Neural crest cell (in vitro differentiated cells): ENCODE measurements around the gene PRLHR. TPM values are rescaled to one million over a fixed set of nuclear protein-coding genes. Genes with fewer than 3 reads are reported as not detected.

ENCODE experiments used
- DNase-seq: peaks from one replicate; pipeline ENCODE4 v3.0.0; 2021; ENCODE audit warnings: low read depth, mixed read lengths, low spot score
- H3K27ac Mint-ChIP-seq: one replicate; pipeline ENCODE4 v1.8.0; 2021; ENCODE audit warnings: mild to moderate bottlenecking, mixed read lengths; ENCODE audit not compliant: unreplicated experiment
- H3K27me3 Mint-ChIP-seq: 2 replicates; pipeline ENCODE4 v1.8.0; 2021; ENCODE audit warnings: low read depth, mild to moderate bottlenecking, mixed read lengths
- H3K36me3 Mint-ChIP-seq: 2 replicates; pipeline ENCODE4 v1.8.0; 2021; ENCODE audit warnings: low read depth, mild to moderate bottlenecking, mixed read lengths
- H3K4me1 Mint-ChIP-seq: 2 replicates; pipeline ENCODE4 v1.8.0; 2021; ENCODE audit warnings: mixed read lengths
- H3K4me3 Mint-ChIP-seq: one replicate; pipeline ENCODE4 v1.8.0; 2021; ENCODE audit warnings: mild to moderate bottlenecking, mixed read lengths
- H3K9me3 Mint-ChIP-seq: 2 replicates; pipeline ENCODE4 v1.8.0; 2021; ENCODE audit warnings: mixed read lengths
- long read RNA-seq: library from polyadenylated mRNA; unstranded; transcript quantifications from one replicate; pipeline ENCODE4 v2.0.0, GENCODE V29; 2020
- total RNA-seq: library from RNA; stranded (reverse); gene quantifications from 2 replicates; pipeline ENCODE4 v1.2.1, GENCODE V29; 2021
- TF ChIP-seq, protein P1 (sequence below): fragments of 200-600 bp; sonication (generic); conservative IDR thresholded peaks from 2 replicates; pipeline ENCODE4 v1.5.0; 2021; ENCODE audit warnings: antibody characterized with exemption, mild to moderate bottlenecking

Gene PRLHR
- not detected in 2 replicates for total RNA-seq
- long read RNA-seq, result 0 reads

DNA sequence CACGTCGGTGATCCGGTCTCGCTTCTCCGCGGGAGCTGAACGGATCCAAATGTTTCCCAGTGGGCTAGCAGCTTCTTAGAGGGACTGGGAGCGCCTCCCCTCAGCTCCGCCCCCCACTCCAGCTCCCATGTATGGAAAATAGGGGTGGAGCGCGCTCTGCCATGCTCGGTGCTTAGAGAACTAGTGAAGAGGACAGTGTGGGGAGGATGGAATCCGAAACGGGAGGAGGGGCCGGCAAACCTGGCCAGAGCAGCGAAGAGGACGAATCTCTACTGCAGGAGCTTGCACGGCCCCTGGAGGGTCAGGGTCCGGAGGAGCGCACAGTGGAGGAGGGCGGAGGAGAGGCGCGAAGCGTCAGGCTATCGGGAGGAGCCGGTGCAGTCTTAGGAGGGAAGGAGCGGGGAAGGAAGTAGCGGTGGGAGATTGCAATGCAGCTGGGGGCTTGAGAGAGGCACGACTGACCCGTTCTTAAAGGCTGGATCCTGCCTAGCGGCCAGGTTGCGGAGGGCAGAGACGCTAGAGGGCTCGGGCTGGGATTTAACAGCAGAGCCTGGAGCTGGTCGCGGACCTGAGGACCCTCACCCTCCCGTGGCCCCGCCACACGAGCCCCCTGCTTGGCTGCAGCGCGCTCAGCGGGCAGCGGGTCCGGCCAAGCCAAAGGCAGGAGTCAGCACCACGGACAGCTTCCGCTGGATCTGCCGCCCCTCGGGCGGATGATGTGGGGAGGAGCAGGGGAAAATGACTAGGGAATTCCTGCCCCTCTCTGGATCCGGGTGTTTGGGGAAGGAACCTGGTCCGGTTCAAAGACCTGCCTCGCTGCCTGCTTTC is at the start of gene PRLHR:
TSS of gene PRLHR (minus strand) at position 51 of the 828 bp plus-strand sequence. CDS start 404 bp downstream, outside the sequence.
- H3K27ac Mint-ChIP-seq, result no peak within 1 kb of the TSS
- H3K36me3 Mint-ChIP-seq, result no peaks in the 10 kb centered on the region
- TF ChIP-seq, protein P1, sequence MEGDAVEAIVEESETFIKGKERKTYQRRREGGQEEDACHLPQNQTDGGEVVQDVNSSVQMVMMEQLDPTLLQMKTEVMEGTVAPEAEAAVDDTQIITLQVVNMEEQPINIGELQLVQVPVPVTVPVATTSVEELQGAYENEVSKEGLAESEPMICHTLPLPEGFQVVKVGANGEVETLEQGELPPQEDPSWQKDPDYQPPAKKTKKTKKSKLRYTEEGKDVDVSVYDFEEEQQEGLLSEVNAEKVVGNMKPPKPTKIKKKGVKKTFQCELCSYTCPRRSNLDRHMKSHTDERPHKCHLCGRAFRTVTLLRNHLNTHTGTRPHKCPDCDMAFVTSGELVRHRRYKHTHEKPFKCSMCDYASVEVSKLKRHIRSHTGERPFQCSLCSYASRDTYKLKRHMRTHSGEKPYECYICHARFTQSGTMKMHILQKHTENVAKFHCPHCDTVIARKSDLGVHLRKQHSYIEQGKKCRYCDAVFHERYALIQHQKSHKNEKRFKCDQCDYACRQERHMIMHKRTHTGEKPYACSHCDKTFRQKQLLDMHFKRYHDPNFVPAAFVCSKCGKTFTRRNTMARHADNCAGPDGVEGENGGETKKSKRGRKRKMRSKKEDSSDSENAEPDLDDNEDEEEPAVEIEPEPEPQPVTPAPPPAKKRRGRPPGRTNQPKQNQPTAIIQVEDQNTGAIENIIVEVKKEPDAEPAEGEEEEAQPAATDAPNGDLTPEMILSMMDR, result no peak
- peaks cover 20% of the 10 kb centered on the region for H3K4me1 Mint-ChIP-seq
- H3K27me3 Mint-ChIP-seq, result peaks cover 98% of the 10 kb centered on the region
- DNase-seq, result peak; percentile 74
- peak within 1 kb of the TSS; percentile 67 for H3K4me3 Mint-ChIP-seq
- H3K9me3 Mint-ChIP-seq, result no peaks in the 10 kb centered on the region

DNA sequence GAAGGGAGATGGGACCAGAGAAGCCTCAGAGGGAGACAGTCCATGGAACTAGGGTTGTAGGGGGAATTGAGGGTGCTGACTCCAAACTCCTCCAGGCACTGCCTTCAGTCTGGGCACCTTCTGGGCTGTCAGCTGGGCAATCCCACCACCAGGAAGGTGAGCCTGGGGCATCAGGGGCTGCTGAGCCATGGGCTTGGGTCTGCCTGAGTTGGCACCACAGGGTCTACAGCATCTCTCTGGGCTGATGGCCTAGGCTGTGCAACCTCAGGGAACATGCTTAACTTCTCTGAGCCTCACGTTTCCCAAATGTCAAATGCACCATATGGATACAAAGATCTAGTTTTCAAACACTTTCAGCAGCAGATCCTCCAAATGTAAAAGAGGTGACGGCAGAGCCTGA is 46.8 kb upstream of the PRLHR start:
- Mint-ChIP-seq H3K27me3 (peaks cover 72% of the 10 kb centered on the region), H3K9me3 (no peaks in the 10 kb centered on the region)
- TF ChIP-seq, protein P1, result no peak

DNA sequence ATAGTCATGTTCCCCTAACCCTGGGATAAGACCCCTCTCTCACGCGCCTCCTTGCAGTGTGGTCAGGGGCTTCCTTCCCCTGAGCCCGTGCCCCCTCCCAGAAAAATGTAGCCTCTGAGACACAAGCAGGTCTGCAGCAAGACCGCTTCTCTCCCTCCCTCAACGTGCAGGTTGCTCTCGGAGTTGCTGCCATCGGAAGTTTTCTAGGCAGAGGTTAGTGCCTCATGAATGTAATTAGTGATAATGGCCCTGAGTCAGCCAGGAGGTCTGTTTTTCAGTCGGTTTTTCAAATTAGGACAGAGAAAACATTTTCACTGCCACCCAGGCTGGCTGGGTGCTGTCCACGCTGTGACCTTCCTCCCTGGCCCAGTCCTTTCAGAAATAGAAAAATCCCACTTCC is 43.2 kb upstream of the PRLHR start:
- no peak for DNase-seq
- H3K27ac Mint-ChIP-seq, result peak overlapping the region; percentile 24
- no peaks in the 10 kb centered on the region for H3K9me3 Mint-ChIP-seq
- H3K36me3 Mint-ChIP-seq, result no peaks in the 10 kb centered on the region
- TF ChIP-seq, protein P1, result no peak
- H3K27me3 Mint-ChIP-seq, result peaks cover 52% of the 10 kb centered on the region
- H3K4me3 Mint-ChIP-seq, result no peak overlapping the region
- no peaks in the 10 kb centered on the region for H3K4me1 Mint-ChIP-seq

More for the DNA sequence above, 46.8 kb upstream of the PRLHR start:
- H3K4me1 Mint-ChIP-seq, result no peaks in the 10 kb centered on the region
- H3K36me3 Mint-ChIP-seq, result no peaks in the 10 kb centered on the region
- no peak overlapping the region for H3K4me3 Mint-ChIP-seq
- DNase-seq, result no peak
- no peak overlapping the region for H3K27ac Mint-ChIP-seq

DNA sequence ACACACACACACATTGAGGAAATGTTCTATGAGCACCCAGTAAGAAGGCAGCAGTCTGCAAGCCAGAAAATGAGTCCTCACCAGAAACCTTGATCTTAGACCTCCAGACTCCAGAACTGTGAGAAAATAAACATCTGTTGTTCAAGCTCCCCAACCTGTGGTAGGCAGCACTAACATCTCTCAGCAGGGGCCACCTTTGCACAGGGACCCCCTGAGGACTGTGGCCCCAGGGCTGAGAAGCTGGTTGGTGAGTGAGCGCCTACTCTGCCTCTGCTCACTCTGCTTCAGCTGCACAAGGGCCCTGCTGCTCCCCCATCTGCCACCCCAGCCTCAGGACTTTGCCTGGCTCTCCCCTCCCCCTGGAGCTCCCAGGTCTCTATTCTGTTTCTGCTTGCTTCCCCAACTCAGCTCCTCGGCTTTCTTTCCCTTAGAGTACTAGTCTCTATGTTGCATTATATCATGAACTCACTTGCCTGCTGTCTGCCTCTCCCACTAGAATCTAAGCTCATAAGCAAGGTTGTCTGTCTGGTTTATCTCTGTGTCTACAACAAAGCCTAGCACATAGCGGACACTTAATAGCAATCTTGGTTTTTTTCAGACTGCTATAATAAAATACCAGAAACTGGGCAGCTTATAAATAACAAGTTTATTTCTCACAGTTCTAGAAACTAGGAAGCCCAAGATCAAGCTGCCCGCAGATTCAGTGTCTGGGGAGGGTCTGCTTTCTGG is 40.4 kb upstream of the PRLHR start:
- H3K9me3 Mint-ChIP-seq, result no peaks in the 10 kb centered on the region
- H3K27me3 Mint-ChIP-seq, result peaks cover 63% of the 10 kb centered on the region
- no peak overlapping the region for H3K27ac Mint-ChIP-seq
- no peak for DNase-seq
- no peak overlapping the region for H3K4me3 Mint-ChIP-seq
- TF ChIP-seq, protein P1, result no peak
- H3K36me3 Mint-ChIP-seq, result no peaks in the 10 kb centered on the region
- no peaks in the 10 kb centered on the region for H3K4me1 Mint-ChIP-seq

DNA sequence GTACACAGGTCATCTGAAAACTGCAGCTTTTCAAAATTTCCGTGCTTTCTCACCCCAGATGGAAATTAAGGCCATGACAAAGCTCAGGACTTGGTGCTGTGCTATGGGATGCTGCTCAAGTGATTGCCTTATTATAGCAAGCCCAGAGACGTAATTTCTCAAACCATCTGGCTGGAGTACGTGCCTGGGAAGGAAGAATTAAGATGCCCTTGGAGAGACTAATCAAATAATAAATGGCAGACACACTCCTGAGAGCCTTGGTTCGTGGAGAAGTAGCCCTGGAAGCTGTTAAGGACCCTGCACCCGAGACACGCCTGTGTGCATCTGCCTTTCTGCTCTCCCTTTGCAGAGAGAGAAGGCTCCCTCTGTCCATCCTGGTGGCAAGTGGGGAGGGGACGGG is 38.3 kb upstream of the PRLHR start:
- Mint-ChIP-seq H3K4me3 (no peak overlapping the region), H3K9me3 (no peaks in the 10 kb centered on the region), H3K36me3 (no peaks in the 10 kb centered on the region), H3K27ac (peak overlapping the region; percentile 8), H3K27me3 (peaks cover 69% of the 10 kb centered on the region), H3K4me1 (no peaks in the 10 kb centered on the region)
- DNase-seq, result no peak
- TF ChIP-seq, protein P1, result no peak
